Measurements from ENCODE around the gene TMEM250.

Gene TMEM250

GRCh38 chr9:136132512-136133050, 13.9 kb upstream of the TMEM250 start:
- DNase-seq (ENCODE audit: low read depth), result no peak

- no peak for DNase-seq (ENCODE audit: low read depth)
These were observed 13.2 kb upstream of the TMEM250 start for GRCh38 chr9:136131629-136132511.

GRCh38 chr9:136129176-136129575, 10.5 kb upstream of the TMEM250 start:
- no peak for DNase-seq (ENCODE audit: low read depth)

- DNase-seq (ENCODE audit: low read depth), result no peak
These were observed 9.8 kb upstream of the TMEM250 start for GRCh38 chr9:136128436-136128835.

GRCh38 chr9:136127313-136127712, 8.6 kb upstream of the TMEM250 start:
- no peak for DNase-seq (ENCODE audit: low read depth)

GRCh38 chr9:136124976-136125692, 6.5 kb upstream of the TMEM250 start:
- DNase-seq (ENCODE audit: low read depth), result no peak

GRCh38 chr9:136122425-136123383, 4.0 kb upstream of the TMEM250 start:
- peak; percentile 40 for DNase-seq (ENCODE audit: low read depth)

- no peak for DNase-seq (ENCODE audit: low read depth)
These were observed 3.1 kb upstream of the TMEM250 start for GRCh38 chr9:136121801-136122200.

- DNase-seq (ENCODE audit: low read depth), result no peak
These were observed 1.8 kb upstream of the TMEM250 start for GRCh38 chr9:136120438-136120844.

- no peak for DNase-seq (ENCODE audit: low read depth)
These were observed 1.3 kb upstream of the TMEM250 start for GRCh38 chr9:136119883-136120393.

- DNase-seq (ENCODE audit: low read depth), result peak; percentile 63
These were observed 597 bp upstream of the TMEM250 start for GRCh38 chr9:136119061-136119882.

- DNase-seq (ENCODE audit: low read depth), result peak; percentile 19
These were observed 757 bp downstream of the TMEM250 start for GRCh38 chr9:136117916-136118319.

GRCh38 chr9:136117291-136117915, 1.3 kb downstream of the TMEM250 start:
- no peak for DNase-seq (ENCODE audit: low read depth)

GRCh38 chr9:136116360-136117098, 2.1 kb downstream of the TMEM250 start:
- DNase-seq (ENCODE audit: low read depth), result no peak

- no peak for DNase-seq (ENCODE audit: low read depth)
These were observed 2.9 kb downstream of the TMEM250 start for GRCh38 chr9:136115641-136116359.

- DNase-seq (ENCODE audit: low read depth), result no peak
These were observed 3.5 kb downstream of the TMEM250 start for GRCh38 chr9:136115206-136115605.

- no peak for DNase-seq (ENCODE audit: low read depth)
These were observed 4.1 kb downstream of the TMEM250 start for GRCh38 chr9:136114610-136115009.

- DNase-seq (ENCODE audit: low read depth), result no peak
These were observed 6.1 kb downstream of the TMEM250 start for GRCh38 chr9:136112541-136112940.

GRCh38 chr9:136111910-136112309, 6.8 kb downstream of the TMEM250 start:
- no peak for DNase-seq (ENCODE audit: low read depth)
